ENCODE measurements around the gene PEX7.
"Not testable (repeated sequence)": the region's sequence is repeated elsewhere in the genome, so short reads cannot be mapped to it uniquely, and the experiment has no call there.

GRCh38 chr6:136904477-136904876 lies 82.1 kb downstream of the PEX7 start:
- TF ChIP-seq YY1 (IDR thresholded peaks at IDR 0.05; ENCODE audit: insufficient read depth, insufficient read length); SUZ12 (IDR thresholded peaks at IDR 0.05; ENCODE audit: extremely low read depth, insufficient read depth, insufficient read length); ZNF274 (IDR thresholded peaks at IDR 0.05; ENCODE audit: low read depth, low read length): not testable (repeated sequence)

All from NT2/D1 (cell line).